Raji (cell line): Measurements from ENCODE around the gene BTBD1.

Experiments used
- POLR2A ChIP-seq: IDR thresholded peaks from 2 replicates; pipeline ENCODE4 v1.6.1; 2011; ENCODE audit warnings: low read depth, low read length, control low read depth; ENCODE audit not compliant: insufficient read depth

Gene BTBD1

GRCh38 chr15:82985688-82986441 is 81.2 kb downstream of the BTBD1 start, which contains the start of gene RAMAC:
RAMAC (plus strand) TSS chr15:82986210; CDS start chr15:82989019, 2,809 bp downstream.
- peak; percentile 77 for TF ChIP-seq POLR2A

- TF ChIP-seq POLR2A = no peak
Observed at GRCh38 chr15:82980981-82981380, 86.1 kb downstream of the BTBD1 start.

GRCh38 chr15:82979726-82980125 is 87.3 kb downstream of the BTBD1 start:
- no peak for TF ChIP-seq POLR2A

DNA sequence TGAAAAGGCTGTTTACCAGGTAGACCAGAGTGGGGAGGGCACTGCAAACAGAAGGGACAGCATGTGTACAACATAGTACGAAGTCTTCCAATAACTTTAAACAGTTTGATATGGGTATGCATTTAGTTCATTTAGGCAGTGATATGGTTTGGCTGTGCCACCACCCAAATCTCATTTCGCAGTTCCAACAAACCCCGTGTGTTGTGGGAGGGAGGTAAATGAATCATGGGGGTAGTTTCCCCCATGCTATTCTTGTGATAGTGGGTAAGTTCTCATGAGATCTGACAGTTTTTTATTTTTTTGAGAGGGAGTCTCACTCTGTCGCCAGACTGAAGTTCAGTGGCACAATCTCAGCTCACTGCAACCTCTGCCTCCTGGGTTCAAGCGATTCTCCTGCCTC is 88.6 kb downstream of the BTBD1 start:
- no peak for TF ChIP-seq POLR2A

DNA sequence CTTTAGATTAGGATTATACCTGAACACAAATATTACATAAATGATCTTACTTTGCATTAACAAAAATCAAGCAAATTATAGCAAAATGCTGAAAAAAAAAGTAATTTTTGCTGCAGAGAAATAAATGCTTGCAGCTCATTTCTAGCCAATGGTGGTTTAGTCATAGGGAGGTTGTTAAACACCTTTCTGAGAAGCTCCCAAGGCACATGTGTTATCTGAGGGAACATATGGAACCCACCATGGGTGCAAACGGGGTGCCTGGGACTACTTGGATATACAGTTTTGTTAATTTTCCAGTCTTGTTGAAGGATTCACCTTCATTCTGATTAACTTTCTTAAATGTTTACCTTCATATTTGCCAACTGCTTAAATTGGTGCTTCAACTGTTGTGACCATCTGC is 90.0 kb downstream of the BTBD1 start:
- no peak for TF ChIP-seq POLR2A

DNA sequence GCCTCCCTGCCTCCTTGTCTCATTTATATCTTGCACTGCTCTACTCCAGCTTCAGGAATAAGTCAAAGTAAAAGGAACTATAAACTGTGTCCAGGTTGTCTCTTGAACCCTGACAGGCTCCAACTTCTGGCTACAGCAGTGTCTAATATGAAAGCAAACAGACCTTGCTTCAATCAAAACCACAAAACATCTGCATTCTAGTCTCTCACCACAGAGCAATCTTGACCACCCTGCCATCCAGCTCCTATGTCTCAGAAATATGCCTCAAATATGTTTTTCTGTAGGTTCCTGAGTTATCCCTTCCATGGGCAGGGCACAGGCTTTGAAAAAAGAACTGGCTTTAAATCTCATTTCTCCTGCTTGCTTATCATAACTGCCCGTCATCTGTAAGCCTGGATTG is 94.1 kb downstream of the BTBD1 start:
- TF ChIP-seq POLR2A = no peak

DNA sequence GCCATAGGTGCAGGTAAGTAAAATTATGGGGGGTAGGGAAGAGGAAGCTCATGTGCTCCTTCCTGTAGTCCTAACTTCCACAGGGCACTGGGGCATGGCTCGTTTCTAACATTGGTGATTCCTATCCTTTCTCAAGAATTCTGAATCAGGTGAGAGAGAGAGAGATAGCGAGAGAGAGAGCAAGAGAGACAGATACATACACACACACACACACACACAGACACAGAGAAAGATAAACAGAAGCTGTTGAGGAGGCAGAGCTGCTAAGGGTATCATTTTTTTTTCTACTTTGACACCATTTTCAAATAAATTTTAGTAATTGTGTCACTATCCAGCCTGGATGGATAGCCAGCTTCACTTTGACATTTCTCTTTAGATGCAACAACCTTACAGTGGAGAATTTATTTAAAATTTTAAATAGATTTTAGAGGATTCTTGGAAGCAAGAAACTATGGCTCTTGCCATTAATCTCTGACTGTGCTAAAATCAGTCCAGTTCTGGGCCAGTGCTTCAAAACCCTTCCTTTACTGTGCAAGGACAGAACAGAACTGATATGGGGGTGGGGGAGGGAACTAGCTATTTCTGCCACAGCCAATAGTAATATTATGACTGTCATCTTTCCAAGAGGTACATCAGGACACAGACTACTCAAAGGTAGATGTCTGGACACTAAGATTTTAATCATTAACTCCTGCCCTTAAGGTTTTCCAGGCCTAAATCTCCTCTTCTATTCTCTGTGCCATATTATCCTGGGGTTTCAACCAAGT is 95.7 kb downstream of the BTBD1 start:
- no peak for TF ChIP-seq POLR2A

DNA sequence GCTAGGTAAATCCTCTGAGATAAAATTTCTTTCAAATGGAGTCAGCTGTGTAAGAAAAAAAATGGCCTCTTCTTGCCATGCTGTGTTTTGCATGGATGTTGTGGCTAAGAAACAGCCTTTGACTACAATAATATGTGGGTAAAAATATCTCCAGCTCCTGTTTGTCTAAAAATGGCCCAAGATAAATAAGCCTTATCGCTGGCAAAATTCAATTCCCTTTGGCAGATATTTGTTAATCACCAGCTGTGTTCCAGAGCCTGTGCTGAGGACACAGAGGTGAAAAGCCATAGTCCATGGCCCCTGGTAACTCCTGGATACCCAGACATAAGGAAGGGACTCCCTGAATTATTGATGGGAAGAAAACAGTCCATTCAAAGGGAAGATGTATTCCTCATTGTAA is 96.4 kb downstream of the BTBD1 start:
- no peak for TF ChIP-seq POLR2A

DNA sequence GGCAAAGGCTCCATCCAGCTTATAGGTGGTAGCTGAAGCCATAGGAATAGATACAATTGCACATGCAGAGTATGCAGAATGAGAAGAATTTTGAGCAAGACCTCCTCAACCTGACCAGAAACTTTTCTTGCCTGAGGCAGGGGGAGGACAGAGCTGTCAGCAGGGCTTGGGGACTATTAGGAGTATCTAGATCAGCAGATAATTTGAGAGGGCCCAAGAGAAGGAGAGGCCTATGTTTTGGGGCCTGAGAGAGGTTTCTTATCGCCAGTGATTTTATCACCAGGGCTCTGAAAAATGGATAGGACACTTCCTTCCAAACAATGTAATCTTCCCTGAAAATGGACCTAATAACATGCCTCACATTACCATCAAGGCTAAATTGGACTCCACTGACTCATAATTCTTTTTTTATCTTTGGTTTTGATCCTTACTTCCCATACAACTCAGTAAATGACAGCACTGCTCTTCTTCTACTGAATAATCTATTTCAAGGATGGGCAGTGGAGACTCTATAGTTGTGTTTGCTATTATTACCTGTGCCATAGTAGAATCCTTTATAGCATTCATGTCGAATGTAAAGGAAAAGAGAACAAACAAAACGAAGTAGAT is 96.9 kb downstream of the BTBD1 start:
- TF ChIP-seq POLR2A = no peak

GRCh38 chr15:82969353-82969752 is 97.7 kb downstream of the BTBD1 start:
- TF ChIP-seq POLR2A = no peak

DNA sequence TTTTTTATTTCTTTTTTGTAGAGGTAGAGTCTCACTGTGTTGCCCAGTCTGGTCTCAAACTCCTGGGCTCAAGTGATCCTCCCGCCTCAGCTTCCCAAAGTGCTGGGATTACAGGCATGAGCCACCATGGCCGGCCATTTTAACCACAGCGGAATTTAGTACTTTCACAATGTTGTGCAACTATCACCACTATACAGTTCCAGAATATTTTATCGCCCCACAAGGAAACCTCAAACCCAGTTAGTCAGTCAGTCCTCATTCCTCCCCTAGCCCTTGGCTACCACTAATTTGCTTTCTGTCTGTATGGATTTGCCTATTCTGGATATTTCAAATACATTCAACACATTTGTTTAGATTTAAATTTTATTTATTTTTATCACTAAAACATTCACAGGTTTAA is 99.0 kb downstream of the BTBD1 start:
- no peak for TF ChIP-seq POLR2A

- TF ChIP-seq POLR2A = no peak
Observed at GRCh38 chr15:82966671-82967071, 100.4 kb downstream of the BTBD1 start.
